Ovary (tissue), 3 donors: ENCODE measurements around the gene GEMIN4.

Source experiments
- EP300 ChIP-seq: sonication (generic); formaldehyde crosslinking; IDR thresholded peaks from one replicate; pipeline ENCODE4 v1.6.1; 2017; ENCODE audit warnings: antibody characterized with exemption
- POLR2A ChIP-seq: fragments of 450-650 bp; IDR thresholded peaks from one replicate; pipeline ENCODE4 v1.6.1; 2017; ENCODE audit warnings: antibody characterized with exemption, mild to moderate bottlenecking, moderate library complexity
- TF ChIP-seq, protein P1 (sequence below), 3 donors: fragments of 450-650 bp in 2 of 3; fragments of 200-600 bp in 1 of 3; IDR thresholded peaks; one replicate each; pipeline versions ENCODE4 v1.5.1 to v1.8.0; 2016 to 2022; ENCODE audit warnings: antibody characterized with exemption in 3 of 3, mild to moderate bottlenecking in 1 of 3
- donor health status: DM: no; HTN: no; CAD: no.

DNA sequence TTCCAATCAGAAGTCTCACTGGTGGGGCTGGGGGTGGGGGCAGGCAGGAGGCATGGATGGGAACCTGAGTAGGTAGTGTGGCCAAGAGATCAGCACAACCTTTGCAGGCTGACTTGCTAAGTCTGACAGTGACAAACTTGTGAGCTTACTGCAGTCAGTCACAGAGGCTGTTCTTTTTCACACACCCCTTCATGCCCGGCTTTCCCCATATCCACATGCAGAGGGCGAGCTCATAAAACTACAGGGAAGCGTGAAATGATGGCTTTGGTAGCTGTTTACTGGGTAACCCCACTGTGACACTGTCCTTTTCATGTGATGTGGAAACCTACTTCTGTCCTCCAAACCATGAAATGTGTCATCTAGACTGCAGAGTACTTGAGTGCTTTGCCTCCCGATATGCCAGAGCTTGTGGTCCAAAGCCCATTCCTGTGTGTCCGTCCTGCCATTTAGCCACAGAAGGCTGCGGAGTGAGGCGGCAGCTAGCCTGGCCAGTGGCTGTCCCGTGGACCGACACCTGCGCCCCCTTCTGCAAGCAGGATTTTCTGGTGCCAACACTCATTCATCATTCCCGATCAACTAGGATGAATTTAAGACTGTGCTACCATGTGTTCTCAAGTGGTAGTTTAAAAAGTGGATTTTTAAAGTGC lies 9.8 kb downstream of the GEMIN4 start:
- TF ChIP-seq, protein P1, sequence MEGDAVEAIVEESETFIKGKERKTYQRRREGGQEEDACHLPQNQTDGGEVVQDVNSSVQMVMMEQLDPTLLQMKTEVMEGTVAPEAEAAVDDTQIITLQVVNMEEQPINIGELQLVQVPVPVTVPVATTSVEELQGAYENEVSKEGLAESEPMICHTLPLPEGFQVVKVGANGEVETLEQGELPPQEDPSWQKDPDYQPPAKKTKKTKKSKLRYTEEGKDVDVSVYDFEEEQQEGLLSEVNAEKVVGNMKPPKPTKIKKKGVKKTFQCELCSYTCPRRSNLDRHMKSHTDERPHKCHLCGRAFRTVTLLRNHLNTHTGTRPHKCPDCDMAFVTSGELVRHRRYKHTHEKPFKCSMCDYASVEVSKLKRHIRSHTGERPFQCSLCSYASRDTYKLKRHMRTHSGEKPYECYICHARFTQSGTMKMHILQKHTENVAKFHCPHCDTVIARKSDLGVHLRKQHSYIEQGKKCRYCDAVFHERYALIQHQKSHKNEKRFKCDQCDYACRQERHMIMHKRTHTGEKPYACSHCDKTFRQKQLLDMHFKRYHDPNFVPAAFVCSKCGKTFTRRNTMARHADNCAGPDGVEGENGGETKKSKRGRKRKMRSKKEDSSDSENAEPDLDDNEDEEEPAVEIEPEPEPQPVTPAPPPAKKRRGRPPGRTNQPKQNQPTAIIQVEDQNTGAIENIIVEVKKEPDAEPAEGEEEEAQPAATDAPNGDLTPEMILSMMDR (IDR thresholded peaks at IDR 0.05), result no peak
- TF ChIP-seq EP300 (no peak), POLR2A (no peak)
